Activated gamma-delta T cell treated with anti-CD3 and anti-CD28 coated beads, Interleukin-2, amount 50 U/mL, for 16 hours (primary cell): ENCODE data around the gene MGAT4D.
"Not testable (repeated sequence)": the region's sequence is repeated elsewhere in the genome, so short reads cannot be mapped to it uniquely, and the experiment has no call there.

Source experiments
- DNase-seq: peaks from one replicate; pipeline ENCODE4 v3.0.0-alpha.2; 2020; ENCODE audit warnings: low read depth

MGAT4D gene

DNA sequence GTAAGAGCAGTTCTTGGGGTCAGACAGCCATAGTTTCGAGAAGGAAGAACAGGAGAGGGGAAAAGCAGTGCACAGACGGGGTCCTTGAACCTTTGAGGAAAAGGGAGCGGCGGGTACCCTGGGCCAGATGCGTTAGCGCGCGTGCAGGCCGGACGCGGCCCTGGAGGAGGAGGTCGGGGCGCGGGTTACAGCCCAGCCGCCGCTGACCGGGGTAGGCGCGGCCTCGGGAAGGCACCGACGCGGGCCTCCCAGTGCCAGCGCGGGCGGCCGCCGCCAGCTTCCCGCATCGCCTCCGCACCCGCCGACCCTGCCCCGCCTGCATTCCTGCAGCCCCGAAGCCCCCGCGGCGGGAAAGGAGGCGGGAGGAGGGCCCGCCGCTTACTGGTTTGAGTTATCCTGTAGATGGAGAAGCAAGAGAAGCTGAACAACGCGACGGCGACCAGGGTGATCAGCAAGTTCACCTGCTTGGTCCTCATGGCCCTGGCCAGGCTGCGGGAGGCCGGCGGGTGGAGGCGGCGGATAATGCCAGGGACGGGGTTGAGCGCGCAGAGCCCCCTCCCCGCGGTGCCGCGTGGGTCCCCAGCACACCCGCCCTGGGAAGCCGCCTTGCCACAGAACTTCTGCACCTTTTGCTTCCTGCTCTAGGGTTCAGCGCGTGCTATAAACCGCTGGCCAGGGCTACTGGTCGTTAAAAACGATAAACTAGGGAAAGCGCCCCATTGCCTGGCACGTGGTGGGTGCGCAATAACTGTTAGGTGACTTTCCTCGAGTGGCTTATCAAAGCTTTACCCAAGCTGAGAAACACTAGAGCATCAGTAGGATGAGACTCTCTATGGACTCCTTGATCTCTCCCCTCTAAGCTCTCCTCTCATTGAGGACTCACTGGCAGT lies at the start of gene MGAT4D:
TSS of gene MGAT4D (minus strand) at position 547 of the 890 bp plus-strand sequence. CDS start at position 476, 71 bp downstream.
- DNase-seq: no peak

GRCh38 chr4:140533951-140534480 lies 35.9 kb upstream of the MGAT4D start:
- no peak for DNase-seq

DNA sequence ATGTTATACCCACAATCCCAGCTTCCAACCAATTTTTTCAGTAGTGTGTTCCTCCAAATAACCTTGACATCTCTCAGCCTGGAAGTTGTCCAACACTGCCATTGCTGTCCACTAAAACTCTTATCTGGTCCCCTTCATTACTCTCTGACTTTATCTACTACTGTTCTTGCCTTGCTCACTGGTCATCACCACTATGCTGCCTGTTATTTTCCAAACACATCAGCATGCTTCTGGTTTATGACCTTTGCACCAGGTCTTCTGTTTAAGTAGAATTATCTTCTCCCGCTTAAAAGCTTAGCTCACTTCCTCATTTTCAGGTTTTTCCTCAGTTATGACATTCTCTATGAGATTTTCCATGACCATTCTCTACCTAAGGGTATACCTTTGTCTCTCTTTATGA lies 31.3 kb upstream of the MGAT4D start:
- DNase-seq: no peak

GRCh38 chr4:140523857-140524742 lies 26.0 kb upstream of the MGAT4D start, which contains the start of gene ELMOD2:
Gene ELMOD2 (plus strand): TSS chr4:140524168. CDS start chr4:140525429, 1,261 bp downstream.
- DNase-seq: peak; percentile 96

- DNase-seq: no peak
Observed at GRCh38 chr4:140523370-140523856, 25.3 kb upstream of the MGAT4D start.

GRCh38 chr4:140515423-140515822 lies 17.3 kb upstream of the MGAT4D start:
- no peak for DNase-seq

- not testable (repeated sequence) for DNase-seq
Observed at GRCh38 chr4:140513765-140514164, 15.7 kb upstream of the MGAT4D start.

DNA sequence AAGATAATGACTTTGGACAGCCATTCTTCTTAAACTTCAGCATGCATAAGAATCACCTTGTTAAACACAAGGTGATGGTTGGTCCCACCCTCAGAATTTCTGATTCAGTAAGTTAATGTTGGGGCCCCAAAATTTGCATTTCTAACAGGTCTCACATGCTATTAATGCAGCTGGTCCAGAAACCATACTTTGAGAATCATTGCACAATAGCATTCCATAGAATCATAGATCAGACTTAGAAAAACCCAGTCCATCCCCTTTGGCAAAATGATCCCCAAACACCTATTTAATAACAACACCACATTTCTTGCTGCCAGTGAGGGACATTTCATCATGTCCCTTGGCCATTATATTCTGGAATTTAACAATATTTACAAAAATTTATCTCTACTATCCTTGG lies 6.2 kb upstream of the MGAT4D start:
- no peak for DNase-seq

DNA sequence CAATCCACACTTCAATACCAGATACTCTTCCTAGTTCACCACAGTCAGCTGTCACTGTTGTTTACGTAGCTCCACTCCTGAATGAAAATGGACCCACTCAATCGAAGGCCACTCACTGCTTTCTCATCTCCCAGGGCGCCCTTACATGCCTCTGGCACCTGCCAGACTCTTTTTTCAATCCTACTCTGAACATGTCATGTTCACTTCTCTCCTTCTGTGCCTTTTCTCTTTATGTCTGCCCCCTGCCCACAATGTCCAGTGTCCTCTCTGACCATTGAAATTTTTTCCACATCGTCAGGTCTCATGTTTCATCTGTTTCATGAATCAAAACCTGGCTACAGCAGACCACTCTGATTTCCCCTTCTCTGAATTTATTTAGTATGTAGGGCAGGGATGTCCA lies 1.3 kb upstream of the MGAT4D start:
- no peak for DNase-seq

DNA sequence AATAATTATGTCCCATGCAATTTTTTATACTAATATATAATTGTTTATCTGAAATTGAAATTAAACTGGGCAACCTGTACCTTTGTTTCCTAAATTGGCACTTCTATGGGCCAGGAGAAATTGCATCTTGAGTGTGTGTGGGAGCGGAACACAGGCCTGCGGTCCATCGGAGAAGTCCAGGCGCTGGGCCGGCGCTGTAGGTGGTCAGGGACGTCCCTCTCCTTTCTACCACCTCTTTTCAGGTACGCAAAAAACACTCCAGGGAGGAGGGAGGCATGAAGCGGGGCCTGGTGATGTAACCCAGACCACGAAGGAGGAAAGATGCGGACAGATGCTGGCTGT lies 717 bp downstream of the MGAT4D start:
- DNase-seq: no peak

DNA sequence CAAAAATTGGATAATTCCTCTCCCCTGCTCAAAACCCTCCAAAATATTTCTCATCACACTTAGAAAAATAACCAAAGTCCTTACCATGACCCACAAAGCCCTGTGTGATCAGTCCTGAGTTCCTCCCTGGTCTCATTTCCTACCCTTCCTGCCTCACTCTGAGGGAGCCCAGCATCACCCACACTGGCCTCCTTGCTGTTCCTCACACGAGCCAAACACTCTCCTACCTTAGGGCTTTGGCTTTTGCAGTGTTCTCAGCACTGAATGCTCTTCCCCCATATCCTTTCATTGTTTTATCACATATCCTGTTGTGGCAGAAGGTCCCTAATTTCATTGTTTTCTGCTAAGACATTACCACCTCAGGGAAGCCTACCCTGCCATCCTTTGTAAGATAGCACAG lies 12.2 kb downstream of the MGAT4D start:
- no peak for DNase-seq

DNA sequence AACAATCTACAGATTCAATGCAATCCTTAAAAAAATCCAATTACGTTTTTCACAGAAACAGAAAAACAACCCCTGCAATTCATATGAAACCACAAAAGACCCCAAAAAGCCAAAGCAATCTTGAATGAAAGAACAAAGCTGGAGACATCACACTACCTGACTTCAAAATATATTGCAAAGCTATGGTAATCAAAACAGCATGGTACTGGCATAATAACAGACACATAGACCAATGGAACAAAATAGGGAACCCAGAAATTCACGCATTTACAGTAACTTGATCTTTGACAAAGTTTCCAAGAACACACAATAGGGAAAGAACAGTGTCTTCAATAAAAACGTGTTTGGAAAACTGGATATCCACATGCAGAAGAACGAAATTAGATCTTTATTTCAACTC lies 14.6 kb downstream of the MGAT4D start:
- DNase-seq: no peak

DNA sequence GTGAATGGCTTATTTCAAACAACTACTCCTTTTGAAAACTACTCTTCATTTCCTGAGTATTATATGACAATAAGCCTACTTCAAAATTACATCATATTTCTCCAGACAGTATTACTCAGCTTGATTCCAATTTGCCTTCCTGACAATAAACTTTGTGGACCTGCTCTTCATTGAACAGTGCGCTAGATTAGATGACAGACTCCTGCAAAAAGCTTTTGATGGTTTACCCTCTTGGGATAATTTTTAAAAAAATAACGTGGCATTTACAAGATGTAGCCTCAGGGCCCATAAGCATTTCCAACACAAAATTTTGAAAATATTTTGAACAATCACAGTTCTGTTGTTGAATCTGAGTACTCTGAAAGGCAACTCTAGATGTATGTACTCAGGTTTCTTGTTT lies 25.9 kb downstream of the MGAT4D start:
- DNase-seq: no peak

GRCh38 chr4:140469791-140470733 lies 28.0 kb downstream of the MGAT4D start:
- no peak for DNase-seq

GRCh38 chr4:140466146-140466545 lies 31.9 kb downstream of the MGAT4D start:
- DNase-seq: no peak

GRCh38 chr4:140463614-140464013 lies 34.5 kb downstream of the MGAT4D start:
- DNase-seq: no peak

DNA sequence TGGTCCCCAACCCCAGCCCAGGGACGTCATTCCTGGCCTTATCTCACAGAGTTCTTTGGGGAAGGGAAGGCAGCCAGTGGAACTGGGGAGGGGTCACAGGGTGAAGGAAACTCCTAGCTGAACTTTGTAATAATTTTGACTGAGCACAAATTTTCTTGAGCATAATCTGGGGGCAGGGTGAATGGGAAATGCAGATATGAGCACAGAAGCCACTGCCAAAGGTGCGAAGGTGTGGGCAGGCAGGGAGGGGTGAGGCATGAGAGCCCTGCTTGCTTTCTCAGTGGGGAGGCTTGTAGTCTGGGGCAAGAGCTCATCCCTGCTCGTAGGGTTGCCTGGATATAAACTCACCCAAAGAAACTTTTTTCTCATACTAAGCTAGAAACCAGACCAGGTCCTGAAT lies 34.9 kb downstream of the MGAT4D start:
- no peak for DNase-seq

GRCh38 chr4:140450352-140450751 lies 47.7 kb downstream of the MGAT4D start:
- DNase-seq: no peak

GRCh38 chr4:140448830-140449229 lies 49.3 kb downstream of the MGAT4D start:
- DNase-seq: no peak

DNA sequence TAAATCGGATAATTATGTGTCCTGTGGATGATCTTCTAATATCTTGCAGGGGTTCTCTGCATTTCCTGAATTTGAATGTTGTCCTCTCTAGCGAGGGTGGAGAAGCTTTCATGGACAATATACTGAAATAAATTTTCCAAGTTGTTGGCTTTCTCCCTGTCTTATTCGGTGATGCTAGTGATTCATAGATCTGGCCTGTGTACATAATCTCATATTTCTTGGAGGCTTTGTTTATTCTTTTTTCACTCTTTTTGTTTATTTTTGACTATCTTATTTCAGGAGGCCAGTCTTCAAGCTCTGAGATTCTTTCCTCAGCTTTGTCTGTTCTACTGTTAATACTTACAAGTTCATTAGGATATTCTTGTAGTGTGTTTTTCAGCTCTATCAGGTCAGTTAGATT lies 49.9 kb downstream of the MGAT4D start:
- DNase-seq: no peak

GRCh38 chr4:140444347-140444746 lies 53.7 kb downstream of the MGAT4D start:
- not testable (repeated sequence) for DNase-seq
